Kasumi-1 (cell line): ENCODE measurements around the gene OTUB1.

Source experiments
- DNase-seq, 2 experiments: peaks; one replicate each; lab custom pipeline; 2025; lab: John Stamatoyannopoulos, UW

The OTUB1 gene

DNA sequence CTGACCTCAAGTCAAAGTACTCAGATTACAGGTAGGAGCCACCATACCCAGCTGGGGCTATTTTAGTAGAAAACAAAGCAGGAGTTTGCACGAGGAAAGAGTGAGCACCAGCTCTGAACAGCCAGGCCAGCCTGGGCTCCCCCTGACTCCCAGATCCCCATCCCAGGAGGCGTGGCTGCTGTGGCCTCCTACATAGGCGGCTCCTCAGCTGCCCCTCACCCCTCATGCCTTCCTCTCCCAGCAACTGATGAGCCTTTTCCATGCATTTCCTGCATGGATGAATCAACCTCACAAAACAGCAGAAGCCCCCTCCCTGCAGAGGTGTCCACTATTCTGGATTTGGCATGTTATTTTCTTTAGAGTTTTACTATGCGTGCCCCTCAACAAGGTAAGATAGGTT lies 39.0 kb downstream of the OTUB1 start:
- no peak for DNase-seq

DNA sequence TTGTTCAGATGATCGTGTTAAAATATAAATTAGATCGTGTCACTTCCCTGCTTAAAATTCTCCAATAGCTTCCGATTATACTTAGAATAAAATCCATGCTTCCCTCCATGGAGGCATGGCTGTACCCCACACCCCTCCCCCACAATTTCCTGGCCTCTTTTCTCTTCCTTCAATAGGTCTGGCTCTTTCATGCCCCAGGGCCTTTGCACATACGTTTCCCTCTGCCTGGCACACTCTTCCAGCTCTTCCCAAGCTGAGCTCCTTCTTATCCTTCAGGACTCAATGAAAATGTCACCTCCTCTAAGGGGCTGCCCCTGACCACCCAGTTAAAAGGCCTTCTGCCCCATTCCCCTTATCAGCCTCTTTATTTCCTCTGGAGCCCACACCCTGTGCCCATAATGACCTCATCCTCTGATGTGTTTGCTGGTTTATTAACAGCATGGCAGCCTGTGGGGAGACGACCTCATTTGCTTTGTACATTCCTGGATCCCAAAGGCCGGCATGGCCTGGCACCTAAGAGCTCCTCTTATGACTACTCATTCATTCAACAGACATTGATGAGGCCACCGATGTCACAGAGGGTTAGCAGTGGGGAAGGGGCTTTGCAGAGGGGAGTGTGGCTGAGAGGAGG lies 40.5 kb downstream of the OTUB1 start:
- no peak for DNase-seq

DNA sequence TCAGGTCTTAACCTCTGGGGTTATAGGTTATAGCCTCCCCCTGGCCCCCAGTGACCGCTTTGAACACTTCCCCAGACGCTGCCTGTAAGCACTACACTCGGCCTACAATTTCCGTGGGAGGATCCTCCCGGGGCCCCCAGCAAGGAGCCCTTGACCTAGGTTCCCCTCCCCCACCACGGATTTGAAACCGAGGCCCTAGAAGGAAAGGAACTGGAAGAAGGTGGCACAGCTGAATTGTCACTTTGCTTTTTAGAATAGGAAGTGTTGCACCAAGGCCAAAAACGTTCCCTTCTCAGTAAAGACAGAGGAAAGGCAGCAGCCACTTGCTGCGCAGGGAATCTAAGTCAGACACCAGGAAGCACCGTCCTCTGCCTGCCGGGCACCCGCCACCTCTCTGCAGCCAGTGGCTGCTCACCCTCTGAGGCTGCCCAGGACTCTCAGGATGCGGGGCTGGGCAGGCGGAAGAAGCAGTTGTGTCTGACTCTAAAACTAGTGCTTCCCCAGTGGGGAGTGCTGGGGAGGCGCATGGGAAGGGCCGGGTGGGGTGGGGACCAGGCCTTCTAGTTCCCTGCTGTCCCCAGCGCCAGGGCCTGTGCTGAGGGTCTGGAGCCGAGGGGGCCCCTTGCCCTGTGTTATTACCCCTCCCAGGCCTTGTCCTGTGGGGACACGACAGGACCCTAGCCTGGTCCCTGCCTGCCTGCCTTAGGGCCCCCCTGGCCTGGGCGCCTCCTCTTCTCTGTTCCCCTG lies 41.6 kb downstream of the OTUB1 start:
- DNase-seq, result peak; percentile 92

DNA sequence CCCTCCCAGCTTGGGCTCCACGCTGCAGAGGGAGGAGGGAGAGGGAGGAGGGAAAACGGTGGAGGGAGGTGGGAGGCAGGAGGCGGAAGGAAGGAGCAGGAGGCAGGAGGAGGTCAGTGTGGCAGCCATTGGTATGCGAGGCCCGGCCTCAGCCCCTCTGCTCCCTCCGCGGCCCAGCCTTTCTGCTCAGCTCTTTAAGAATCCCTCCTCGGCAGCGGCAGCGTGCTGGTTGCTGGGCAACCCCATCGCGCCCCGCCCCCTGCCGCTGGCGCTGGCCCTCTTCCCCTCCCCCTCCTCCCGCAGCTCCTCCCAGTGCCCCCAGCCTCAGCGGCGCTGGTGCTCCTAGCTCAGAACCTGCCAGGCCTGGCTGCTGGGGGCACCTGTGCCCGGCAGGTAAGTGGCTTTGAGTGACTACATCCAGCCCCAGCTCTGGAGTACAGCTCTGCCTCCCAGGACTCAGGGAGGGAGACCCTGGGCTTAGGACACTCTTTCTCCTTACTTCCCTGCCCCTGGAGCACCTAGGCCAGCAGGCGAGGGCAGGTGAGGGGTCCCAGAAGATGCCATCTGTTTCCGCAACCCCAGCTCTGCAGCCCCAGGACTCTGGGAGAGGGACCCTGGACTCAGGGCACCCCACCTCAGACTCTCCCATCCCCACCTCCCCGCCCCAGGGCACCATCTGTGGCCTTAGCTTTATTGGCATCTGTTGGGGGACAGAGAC lies 42.3 kb downstream of the OTUB1 start:
- peak; percentile 58 for DNase-seq

DNA sequence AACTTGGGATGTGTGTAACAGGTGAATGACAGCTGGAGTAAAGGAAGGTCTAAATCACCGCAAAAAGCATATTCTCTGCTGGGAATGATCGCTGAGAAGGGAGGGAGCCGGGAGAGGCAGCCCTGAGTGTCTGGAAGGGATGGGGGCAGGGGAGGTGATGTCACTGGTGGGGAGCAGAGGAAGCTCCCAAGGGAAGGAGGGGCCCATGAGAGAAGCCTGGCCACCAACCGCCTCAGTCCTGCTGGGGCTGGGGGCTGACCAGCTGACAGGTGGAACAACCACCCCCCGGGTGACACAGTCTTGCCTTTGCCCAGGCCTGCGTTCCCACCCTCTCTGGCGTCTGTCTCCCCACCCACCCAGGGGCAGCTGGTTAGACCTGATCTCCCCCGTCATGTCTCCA lies 43.5 kb downstream of the OTUB1 start:
- no peak for DNase-seq

DNA sequence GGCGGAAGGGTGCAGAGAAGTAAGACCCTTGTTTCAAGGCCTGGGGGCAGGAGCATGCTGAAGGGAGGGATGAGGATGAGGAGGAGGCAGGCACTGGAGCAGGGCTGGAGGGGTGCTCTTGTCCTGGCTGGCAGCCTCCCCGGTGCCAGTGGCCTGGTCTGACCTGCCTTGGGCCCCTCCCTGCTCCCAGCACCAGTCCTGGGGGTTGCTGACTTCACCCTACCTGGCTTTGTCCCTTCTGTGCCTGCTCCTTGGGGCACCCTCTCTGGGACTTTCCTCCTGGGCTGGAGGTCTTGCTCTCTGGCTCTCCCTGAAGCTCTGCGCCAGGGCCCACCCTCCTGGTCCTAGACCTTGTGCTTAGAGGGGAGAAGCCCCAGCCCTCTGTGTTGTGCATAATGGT lies 44.8 kb downstream of the OTUB1 start:
- DNase-seq, result no peak

DNA sequence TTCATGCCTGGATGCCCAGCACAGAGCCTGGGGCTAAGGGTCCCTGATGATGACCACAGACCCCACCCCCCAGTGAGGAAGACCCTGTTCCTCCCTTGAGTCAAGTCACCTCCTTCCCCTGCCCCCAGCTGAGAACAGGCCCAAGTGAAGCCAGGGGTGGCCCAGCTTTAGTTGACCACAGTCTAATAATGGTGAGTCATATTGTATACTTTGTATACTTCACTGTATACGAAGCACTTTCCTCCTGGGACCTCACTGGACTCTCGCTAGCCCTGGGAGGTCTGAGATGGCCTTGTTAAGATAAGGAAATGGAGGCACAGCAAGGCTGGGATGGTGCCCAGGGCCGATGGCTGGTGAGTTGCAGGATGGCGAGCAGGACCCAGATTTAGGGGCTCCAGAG lies 45.8 kb downstream of the OTUB1 start:
- DNase-seq, result no peak

DNA sequence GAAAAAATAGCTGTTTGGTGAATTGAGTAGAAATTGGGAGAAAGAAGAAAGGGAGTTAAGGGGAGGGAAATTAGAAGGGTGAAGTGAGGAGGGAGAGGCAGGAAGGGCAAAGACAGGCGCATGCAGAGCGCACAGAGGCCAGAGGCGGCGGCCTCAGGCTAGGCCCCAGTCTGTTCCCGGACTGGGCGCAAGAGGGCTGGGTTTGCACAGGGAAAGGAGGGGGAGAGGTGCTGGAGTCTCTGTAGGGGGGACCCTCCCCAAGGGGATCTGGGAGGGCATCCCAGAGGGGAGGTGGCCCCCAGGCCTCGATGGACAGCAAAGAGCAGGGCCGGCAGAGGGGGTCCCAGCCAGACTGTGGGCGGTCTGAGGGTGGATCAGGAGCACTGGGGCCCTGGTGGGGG lies 48.2 kb downstream of the OTUB1 start:
- DNase-seq, result no peak

DNA sequence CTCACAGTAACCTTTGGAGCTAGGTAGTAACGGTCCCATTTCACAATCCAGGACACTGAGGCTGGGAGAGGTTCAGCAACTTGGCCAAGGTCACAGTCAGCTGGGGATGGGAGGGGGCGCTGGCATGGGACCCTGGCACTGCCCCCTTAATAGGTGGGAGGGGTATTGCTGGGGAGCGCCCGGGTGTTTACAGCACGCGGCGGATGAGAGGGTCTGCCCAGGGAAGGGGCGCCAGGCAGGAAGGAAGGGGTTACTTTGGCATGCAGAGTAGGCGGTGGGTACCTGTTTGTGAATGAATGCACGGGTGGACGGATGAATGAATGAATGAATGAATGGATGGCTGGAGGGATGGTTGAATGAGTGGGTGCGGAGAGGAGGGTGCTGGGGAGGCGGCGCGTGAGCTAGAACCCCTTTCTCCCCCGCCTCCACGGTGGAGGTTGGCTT lies 48.9 kb downstream of the OTUB1 start:
- DNase-seq, result no peak

DNA sequence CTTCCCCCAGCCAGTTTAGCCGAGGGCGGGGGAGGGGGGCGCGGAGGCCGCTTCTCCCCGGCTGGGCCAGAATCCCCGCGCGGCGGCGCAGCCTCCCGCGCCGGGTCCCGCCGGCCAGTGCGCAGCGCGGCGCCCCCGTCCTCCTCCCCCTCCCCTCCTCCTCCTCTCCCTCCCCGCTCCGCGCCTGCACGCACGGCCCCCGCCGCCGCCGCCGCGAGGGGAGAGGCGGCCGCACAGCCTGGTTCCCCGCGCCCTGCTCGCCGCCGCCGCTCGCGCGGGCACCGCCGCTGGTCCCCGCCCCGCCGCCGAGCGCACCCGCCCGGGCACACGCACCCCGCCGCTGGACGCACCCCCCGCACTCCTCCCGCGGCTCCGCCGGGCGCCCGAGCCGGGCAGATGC lies 49.3 kb downstream of the OTUB1 start, which contains the start of gene FLRT1:
FLRT1 (plus strand) TSS at position 356 of the 400 bp plus-strand sequence. CDS start 80,337 bp downstream, outside the sequence.
- no peak for DNase-seq

DNA sequence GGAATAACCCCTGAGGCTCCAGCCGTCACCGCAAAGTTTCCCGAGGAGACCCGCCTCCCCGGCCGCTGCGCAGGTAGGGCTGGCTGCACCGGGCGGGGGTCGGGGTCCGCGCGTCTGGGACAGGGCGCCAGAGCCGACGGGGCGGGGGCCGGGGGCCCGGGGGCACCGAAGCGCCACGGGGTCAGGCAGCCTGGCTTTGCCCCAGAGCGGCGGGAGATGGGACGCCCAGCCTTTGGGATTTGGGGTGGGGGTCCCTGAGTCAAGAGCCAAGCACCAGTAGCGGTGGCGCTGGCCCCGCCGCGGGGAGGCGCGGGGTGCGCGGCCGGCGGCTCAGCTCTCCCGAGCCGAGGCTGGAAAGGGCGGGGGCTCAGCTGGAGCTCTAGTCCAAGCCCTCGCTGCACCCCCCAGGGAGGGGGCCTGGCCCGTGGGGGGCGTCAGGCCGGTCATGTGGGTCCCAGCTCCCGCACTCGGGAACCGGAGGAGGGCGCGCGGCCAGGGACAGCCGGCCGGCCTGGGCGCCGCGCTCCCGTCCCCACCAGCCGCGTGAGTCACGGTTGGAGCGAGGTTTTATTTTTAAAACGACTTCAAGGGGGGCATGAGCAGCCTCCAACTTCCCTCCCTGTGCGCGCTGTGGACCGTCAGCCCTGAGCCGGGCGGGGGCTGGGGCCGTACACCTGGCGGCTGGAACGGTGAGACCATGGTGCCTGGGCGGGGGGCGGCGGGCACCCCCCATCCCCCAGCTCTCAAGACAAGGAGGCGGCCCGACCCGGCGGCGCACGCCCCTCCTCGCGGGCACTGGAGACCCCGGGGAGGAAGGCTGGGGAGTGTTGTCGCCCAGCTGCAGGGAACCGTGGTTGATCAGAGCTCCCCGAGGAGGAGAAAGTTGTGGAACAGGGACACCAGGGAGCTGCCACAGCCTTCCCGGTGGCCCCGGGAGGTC lies 50.1 kb downstream of the OTUB1 start:
- DNase-seq, result peak; percentile 30 to 55

DNA sequence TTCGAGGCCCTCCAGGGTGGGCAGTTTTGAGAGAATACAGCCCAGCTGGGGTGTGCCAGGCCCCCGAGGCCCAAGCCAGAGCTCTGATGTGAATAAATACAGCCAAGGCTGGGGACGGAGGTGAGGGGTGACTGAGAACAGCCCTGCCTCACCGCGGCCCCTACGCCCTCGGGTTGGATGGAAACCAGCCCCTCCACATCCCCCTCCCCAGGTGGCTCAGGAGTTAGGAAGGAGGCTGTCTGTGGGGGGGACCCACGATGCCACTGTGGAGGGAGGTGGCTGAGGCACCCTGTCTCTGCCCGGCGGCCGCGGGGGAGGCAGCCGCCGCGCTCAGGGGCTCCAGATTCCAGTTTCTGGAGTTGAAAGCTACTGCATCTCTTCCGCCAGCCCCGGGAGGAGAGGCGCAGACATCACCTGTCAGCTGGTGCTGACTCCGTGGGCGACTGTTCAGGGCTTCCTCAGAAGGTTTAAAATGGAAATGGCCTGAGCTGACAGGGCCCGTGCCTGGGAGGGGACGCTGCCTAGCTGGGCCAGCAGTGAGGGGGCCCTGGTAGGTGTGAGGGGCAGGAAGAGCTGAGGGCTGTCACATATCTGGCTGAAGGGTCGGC lies 50.9 kb downstream of the OTUB1 start:
- DNase-seq, result no peak

DNA sequence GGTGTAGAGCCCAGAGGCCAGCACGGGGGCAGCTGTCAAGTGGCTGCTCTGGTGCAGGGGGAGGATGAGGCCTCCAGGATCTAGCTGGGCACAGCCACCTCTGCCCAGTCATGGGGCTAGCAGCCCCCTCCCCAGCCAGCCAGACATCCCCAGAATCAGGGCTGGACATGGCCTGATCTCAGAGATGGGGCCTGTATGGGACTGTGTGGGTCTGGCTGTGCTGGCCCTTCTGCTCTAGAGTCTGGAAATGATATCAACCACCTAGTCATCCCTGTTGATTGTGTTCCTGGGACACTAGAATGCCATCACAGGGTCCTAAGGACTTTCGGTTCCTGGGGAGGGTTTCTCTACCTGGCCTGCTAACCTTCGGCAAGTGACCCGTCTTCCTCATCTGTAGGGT lies 52.3 kb downstream of the OTUB1 start:
- no peak for DNase-seq

DNA sequence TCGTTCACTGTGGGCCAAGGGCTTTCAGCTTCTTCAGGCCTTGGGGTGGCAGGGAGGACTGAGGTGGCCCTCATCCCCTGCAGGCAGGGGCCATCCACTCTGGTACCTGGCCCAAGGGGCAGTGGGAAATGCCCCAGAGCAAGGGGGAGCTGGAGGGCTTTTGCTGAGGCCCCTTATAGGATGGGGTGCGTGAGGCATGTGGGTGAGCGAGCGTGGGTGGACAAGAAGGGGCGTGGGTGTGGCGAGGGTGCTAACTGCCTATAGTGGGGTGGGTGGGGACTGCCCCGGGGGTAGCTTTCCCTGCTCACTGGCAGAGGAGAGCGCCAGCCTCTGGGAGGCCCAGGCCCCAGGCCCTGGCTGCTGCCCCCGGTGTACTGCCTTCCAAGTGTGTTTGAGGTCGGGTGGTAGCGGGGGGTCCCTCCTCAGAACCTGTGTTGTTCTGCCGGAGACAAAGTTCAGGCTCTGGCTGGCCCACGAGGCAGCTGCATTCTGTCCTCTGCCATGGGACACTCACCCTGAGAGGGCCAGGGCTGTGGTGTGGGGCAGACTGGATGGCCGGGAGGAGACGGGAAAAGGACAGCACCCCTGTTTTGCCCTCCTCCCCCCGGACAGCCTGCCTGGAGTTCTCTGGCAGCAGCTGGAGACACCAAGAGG lies 52.9 kb downstream of the OTUB1 start:
- no peak for DNase-seq

DNA sequence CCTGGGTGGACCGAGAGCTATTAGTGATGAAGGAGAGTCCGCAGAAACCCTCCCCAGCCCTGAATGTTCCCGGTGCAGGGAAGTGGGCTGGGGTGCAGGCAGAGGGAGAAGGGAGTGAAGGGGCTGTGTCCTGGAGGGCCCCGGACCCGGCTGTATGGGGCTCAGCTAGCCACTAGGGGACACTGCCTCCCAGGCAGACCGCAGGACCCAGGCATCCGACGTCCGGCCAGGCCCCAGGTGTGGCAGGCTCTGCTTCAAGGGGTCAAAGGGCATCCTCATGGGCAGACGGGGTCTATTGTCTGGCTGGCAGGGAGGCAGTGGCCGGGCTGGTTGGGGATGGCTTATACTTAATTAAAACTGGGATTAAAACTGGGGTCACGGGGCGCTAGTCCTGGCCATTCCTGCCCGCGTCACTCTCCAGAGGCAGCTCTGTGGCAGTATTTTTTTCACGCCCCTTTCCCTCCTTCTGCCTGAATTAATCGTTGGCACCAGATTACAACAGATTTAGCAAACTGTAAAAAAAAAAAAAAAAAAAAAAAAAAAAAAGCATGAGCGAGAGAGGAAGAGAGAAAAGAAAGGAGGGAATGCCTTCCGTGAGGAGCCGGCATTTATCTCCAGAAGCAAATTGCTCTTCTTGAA lies 54.6 kb downstream of the OTUB1 start:
- DNase-seq, result no peak

DNA sequence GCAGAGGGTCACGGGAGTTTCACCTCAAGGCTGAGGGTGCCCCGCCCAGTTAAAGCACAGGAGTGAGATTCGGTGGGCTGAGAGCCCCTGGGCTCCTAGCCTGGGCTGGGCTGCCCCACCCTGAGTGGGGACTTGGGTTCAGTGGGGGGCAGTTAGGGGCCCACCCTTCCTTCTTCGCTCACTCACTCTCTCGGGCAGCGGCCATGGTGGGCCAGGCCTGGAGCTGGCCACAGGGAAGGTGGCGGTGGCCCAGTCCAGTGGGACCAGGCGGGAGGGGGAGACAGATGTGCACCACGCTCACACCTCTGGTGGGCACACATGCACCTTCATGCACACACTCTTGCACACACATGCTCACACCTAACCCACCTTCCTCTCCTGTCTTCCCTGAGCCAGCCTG lies 55.6 kb downstream of the OTUB1 start:
- DNase-seq, result no peak

DNA sequence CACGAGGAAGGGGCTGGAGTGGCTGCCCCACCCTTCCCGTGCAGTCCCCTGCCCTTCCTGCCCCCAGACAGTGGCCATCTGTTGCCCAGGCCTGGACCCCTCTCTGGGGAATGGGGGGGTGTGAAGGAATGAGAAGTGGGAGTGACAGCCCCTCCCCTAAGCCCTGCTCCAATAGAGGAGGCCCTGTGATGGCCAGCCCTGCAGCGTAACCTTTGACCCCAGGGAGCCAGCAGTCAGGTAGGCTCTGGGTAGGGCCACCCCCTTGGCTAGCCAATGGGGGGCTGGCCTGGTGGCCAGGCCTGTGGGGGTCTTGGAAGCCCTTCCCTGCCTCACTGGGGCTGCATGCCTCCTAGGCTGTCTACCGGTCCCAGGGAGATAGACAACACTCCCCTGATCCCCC lies 56.1 kb downstream of the OTUB1 start:
- DNase-seq, result no peak

DNA sequence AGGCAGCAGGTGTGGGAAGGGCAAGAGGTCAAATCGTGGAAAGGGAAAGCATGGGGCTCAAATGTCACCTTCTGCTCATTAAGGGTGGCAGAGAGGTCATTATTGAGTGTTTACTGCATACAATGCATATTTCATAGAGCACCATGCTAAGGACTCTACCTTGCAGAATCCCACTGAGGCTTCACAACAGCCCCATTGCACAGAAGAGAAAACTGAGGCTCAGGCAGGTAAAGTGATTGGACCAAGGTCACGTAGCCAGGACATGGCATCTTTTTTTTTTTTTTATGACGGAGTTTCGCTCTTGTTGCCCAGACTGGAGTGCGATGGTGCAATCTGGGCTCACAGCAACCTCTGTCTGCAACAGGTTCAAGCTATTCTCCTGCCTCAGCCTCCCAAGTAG lies 57.3 kb downstream of the OTUB1 start:
- DNase-seq, result no peak

DNA sequence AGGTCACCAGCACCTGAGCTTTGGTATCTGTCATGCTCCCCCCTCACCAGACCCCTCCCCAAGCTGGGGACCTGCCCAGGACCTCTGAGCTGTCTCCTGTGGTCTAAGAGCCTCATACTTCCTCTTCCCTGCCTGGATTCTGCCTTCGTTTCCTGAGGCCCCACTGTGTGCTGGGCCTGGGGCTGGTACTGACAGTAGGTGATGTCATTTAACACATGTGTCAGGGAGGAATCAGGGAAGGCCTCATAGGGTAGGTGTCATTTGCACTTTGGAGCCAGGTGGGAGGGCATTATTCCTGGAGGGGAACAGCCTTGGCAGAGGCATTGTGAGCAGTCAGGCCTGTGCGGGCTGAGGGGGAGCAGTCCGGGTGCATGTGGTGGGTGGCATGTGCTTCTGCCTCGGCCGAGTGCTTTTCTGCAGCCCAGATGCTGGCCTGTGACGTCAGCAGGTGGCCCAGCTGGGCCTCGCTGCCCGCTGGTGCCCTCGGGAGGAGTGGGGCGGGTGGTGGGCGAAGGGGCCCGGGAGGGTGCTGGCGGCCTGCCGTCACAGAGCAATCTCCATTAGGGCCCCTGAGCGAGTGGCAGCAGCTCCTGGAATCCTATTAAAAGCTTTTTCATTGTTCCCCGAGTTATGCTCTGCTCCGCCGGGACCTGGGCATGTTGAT lies 58.6 kb downstream of the OTUB1 start:
- peak; percentile 53 to 57 for DNase-seq

DNA sequence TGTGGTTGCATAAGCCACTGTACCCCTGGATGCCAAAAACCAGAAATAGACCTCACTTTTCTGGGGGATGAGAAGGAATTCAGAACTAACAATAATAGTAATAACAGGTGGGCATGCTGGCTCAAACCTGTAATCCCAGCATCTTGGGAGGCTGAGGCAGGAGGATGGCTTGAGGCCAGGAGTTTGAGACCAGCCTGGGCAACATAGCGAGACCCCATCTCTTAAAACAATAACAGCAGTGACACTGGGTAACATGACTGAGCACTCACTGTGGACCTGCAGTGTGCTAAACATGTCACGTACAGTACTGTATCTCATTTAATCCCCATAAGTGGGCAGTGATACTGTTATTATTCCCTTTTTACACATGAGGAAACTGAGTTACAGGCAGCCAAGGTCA lies 59.5 kb downstream of the OTUB1 start:
- DNase-seq, result no peak
